Esophagus squamous epithelium (tissue), 4 donors: ENCODE measurements around the gene CCDC18.

Experiments used
- POLR2A ChIP-seq, 4 donors: fragments of 450-650 bp; IDR thresholded peaks; one replicate each; pipeline ENCODE4 v1.6.1; 2017; ENCODE audit warnings: antibody characterized with exemption in 4 of 4, mild to moderate bottlenecking in 4 of 4, moderate library complexity in 3 of 4
- TF ChIP-seq, protein P1 (sequence below), 6 experiments: fragments of 450-650 bp in 4 of 6; fragments of 200-600 bp in 2 of 6; sonication (generic) in 2 of 6; IDR thresholded peaks; one replicate each; pipeline ENCODE4 v1.5.1; 2016 to 2019; ENCODE audit warnings: antibody characterized with exemption in 6 of 6, mild to moderate bottlenecking in 4 of 6, moderate library complexity in 4 of 6

DNA sequence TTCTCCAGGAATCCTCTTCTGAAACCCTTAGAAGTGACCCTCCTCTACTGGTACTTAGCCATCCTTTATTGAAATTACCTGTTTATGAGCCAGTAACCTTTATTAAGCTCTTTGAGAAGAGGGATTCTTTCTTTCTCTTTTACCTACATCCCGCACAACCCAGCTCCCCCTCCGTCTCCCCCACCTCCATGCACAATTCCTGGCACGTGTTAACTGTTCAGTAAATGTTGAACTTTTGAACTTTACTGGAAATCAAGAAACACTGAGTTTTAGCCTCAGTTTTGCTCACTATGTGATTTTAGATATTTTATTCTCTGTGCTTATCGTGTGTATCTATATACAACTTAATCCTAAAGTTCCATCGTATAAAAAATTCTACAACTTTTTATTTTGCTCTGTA is 2.1 kb upstream of the CCDC18 start:
- TF ChIP-seq, protein P1, sequence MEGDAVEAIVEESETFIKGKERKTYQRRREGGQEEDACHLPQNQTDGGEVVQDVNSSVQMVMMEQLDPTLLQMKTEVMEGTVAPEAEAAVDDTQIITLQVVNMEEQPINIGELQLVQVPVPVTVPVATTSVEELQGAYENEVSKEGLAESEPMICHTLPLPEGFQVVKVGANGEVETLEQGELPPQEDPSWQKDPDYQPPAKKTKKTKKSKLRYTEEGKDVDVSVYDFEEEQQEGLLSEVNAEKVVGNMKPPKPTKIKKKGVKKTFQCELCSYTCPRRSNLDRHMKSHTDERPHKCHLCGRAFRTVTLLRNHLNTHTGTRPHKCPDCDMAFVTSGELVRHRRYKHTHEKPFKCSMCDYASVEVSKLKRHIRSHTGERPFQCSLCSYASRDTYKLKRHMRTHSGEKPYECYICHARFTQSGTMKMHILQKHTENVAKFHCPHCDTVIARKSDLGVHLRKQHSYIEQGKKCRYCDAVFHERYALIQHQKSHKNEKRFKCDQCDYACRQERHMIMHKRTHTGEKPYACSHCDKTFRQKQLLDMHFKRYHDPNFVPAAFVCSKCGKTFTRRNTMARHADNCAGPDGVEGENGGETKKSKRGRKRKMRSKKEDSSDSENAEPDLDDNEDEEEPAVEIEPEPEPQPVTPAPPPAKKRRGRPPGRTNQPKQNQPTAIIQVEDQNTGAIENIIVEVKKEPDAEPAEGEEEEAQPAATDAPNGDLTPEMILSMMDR (IDR thresholded peaks at IDR 0.05): no peak
- no peak for TF ChIP-seq POLR2A (IDR thresholded peaks at IDR 0.05)
